Progenitor cell of endocrine pancreas (in vitro differentiated cells): ENCODE results near the gene TMIE. TPM values are rescaled to one million over a fixed set of nuclear protein-coding genes. Genes with fewer than 3 reads are reported as not detected.

ENCODE experiments used
- DNase-seq: peaks from one replicate; pipeline ENCODE4 v3.0.0; 2021; ENCODE audit warnings: low spot score; ENCODE audit not compliant: unreplicated experiment
- H3K27ac Mint-ChIP-seq: 2 replicates; pipeline ENCODE4 v1.8.0; 2021; ENCODE audit warnings: mild to moderate bottlenecking, moderate library complexity, mixed read lengths
- H3K27me3 Mint-ChIP-seq: 2 replicates; pipeline ENCODE4 v1.8.0; 2021; ENCODE audit warnings: mixed read lengths
- H3K36me3 Mint-ChIP-seq: 2 replicates; pipeline ENCODE4 v1.8.0; 2022; ENCODE audit warnings: mixed read lengths; ENCODE audit not compliant: insufficient read depth
- H3K4me1 Mint-ChIP-seq: 2 replicates; pipeline ENCODE4 v1.8.0; 2021; ENCODE audit warnings: low read depth, mixed read lengths
- H3K4me3 Mint-ChIP-seq: 2 replicates; pipeline ENCODE4 v1.8.0; 2021; ENCODE audit warnings: low read depth, mild to moderate bottlenecking, moderate library complexity, mixed read lengths
- H3K9me3 Mint-ChIP-seq: 2 replicates; pipeline ENCODE4 v1.8.0; 2021; ENCODE audit warnings: low read depth, mixed read lengths
- CTCF ChIP-seq: fragments of 200-600 bp; sonication (generic); IDR thresholded peaks from one replicate; pipeline ENCODE4 v1.5.0; 2021; ENCODE audit warnings: antibody characterized with exemption, mild to moderate bottlenecking; ENCODE audit not compliant: unreplicated experiment
- total RNA-seq: library from RNA; stranded (reverse); gene quantifications from 2 replicates; pipeline ENCODE4 v1.2.1, GENCODE V29; 2021

The TMIE gene
- total RNA-seq, 1 donor from 2014 or later, result 0.50 TPM

- H3K9me3 Mint-ChIP-seq, result no peaks in the 10 kb centered on the region
- H3K4me1 Mint-ChIP-seq, result peaks cover 7% of the 10 kb centered on the region
- no peak for TF ChIP-seq CTCF
- no peak overlapping the region for H3K27ac Mint-ChIP-seq
- H3K36me3 Mint-ChIP-seq, result no peaks in the 10 kb centered on the region
- H3K27me3 Mint-ChIP-seq, result peaks cover 46% of the 10 kb centered on the region
- DNase-seq, result no peak
- H3K4me3 Mint-ChIP-seq, result no peak overlapping the region
Observed at GRCh38 chr3:46660543-46661523, 40.4 kb upstream of the TMIE start.

- TF ChIP-seq CTCF, result no peak
- Mint-ChIP-seq H3K36me3 (no peaks in the 10 kb centered on the region), H3K9me3 (no peaks in the 10 kb centered on the region), H3K27ac (peak overlapping the region; percentile 16), H3K4me3 (no peak overlapping the region), H3K4me1 (peaks cover 12% of the 10 kb centered on the region), H3K27me3 (peaks cover 52% of the 10 kb centered on the region)
- peak; percentile 8 for DNase-seq
Observed at GRCh38 chr3:46661776-46662766, 39.1 kb upstream of the TMIE start.

GRCh38 chr3:46662771-46663551 is 38.2 kb upstream of the TMIE start:
- Mint-ChIP-seq H3K9me3 (no peaks in the 10 kb centered on the region), H3K4me3 (no peak overlapping the region), H3K27ac (peak overlapping the region; percentile 16), H3K27me3 (peaks cover 57% of the 10 kb centered on the region), H3K36me3 (no peaks in the 10 kb centered on the region), H3K4me1 (peaks cover 12% of the 10 kb centered on the region)
- DNase-seq, result no peak
- no peak for TF ChIP-seq CTCF

GRCh38 chr3:46663591-46664135 is 37.5 kb upstream of the TMIE start:
- H3K4me3 Mint-ChIP-seq, result no peak overlapping the region
- peaks cover 12% of the 10 kb centered on the region for H3K4me1 Mint-ChIP-seq
- no peak overlapping the region for H3K27ac Mint-ChIP-seq
- H3K27me3 Mint-ChIP-seq, result peaks cover 62% of the 10 kb centered on the region
- no peaks in the 10 kb centered on the region for H3K9me3 Mint-ChIP-seq
- TF ChIP-seq CTCF, result no peak
- no peaks in the 10 kb centered on the region for H3K36me3 Mint-ChIP-seq
- DNase-seq, result peak; percentile 6
